SIG-M5 (cell line): ENCODE results near the gene RNF207.

ENCODE experiments used
- DNase-seq: peaks from one replicate; lab custom pipeline; 2025; lab: John Stamatoyannopoulos, UW

RNF207 gene

DNA sequence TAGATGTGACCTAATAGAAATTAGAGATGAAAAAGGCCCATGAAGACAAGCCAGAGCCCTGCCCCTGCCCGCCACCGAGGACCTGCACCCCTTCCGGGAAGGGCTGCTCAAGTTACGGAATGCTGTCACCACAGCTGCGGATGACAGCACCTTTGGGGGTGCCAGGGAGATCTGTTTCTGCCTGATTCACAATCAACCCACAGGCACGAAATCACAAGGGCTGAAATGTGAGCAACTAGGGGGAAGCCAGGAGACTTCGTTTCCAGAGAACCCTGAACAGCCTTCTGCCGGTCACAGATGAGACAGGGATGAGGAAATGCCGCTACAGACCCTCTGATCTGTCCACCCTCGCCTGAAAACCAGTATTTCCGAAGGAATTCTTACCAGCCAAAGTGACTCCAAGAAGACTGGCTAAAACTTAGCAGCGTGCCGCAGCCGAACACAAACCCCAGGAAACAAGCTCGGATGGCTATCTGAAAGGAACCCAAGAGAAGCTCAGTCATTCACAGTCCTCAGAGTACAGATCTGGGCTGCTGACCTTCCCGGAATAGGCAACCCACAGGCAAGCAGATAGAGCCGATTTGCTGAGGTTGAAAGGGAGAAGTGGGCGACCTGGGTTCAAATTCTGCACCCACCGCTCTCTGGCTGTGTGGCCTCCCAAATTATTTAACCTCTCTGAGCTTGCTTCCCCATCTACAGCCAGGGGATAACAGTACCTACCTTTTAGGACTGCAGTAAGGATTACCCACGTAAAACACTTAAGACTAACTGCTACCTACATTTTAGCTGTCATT is 28.8 kb downstream of the RNF207 start:
- DNase-seq: no peak

DNA sequence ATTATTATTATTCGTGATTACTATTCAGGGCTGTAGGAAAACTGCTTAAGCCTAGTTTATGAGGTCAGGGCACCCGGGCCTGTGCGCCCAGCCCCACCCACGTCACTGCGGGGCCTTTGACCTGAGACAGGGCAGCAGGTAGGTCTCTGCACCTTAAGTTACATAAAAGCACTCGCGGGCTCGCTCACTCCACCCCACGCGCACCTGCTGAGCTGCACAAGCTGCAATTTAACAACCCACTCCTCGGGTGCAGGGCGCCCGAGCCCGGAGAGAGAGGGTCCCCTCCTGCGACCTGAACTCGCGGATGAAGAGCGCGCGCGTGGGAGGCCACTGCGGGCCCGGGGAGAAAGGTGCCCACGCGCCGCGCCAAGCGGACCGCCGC is 29.4 kb downstream of the RNF207 start:
- no peak for DNase-seq

DNA sequence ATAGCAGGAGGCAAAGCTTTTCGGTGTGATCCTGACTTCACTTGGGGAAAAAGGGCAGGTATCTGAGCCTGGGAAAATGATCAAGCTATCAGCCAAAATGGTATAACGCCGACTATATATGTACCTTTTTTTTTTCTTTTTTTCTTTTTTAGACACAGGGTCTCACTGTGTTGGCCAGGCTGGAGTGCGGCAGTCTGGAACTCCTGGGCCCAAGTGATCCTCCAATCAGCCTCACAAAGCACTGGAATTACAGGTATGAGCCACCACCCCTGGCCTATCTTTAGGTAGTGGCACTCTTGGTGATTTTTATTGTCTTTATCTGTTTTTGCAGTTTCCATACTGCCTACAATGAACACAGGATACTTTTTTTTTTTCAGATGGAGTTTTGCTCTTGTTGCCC is 31.2 kb downstream of the RNF207 start:
- DNase-seq: no peak

DNA sequence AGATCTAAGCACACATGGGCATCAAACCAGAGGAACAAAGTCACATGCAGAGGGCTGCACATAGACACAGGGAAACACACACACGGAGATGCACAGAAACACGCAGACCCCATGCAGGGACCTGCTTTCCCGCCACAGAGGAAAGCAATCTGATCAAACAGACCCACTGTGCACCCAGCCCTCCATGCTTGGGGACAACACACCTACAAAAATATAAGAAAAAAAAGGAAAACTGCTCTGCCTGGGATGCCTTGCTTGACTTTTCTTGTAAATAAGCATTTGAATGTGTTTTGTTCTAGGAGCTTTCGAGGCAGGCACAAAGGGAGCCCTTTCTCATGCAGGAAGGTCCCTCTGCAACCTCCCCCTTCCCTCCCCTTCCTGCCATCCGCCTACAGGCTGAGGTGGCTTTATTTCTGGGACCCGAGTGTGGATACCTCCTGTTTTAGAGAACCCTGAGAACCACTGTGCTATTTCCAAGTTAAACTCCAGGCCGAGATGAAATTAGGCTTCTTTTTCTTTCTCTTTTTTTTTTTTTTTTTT is 33.4 kb downstream of the RNF207 start:
- DNase-seq: no peak

DNA sequence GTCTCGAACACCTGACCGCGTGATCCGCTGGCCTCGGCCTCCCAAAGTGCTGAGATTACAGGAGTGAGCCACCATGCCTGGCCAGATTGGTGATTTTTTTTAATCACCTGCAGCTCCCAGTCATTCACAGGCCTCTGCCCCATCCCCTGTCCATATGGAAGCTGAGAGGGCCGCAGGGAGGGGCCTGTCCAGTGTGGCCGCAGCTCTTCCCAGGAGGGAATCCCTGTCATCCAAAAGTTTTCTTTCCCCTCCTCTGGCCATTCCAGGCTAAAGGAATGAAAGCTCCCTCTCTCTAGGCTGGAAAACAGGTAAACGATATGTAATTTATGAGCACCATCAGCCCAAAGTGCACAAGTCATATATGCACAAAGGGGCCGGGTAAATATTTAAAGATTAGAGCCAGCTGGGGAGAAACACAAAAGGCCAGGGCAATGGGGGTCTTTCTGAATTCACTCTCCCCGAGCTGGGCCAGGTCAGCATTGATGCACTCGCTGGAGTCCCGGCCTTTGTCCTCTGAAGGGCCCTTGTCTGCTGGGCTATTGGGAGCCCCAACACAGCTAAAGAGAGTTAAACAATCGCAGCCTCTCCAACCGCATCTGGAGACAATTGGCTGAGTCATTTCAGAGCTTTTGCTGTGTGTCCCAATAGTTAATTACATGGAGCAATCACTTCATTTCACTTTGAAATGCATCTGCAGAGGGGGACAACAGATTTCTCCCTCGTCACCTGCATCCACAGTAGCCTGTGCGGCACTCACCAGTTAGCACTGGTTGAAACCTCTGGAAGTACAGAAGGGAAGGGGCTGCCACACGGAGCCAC is 34.2 kb downstream of the RNF207 start:
- DNase-seq: no peak

DNA sequence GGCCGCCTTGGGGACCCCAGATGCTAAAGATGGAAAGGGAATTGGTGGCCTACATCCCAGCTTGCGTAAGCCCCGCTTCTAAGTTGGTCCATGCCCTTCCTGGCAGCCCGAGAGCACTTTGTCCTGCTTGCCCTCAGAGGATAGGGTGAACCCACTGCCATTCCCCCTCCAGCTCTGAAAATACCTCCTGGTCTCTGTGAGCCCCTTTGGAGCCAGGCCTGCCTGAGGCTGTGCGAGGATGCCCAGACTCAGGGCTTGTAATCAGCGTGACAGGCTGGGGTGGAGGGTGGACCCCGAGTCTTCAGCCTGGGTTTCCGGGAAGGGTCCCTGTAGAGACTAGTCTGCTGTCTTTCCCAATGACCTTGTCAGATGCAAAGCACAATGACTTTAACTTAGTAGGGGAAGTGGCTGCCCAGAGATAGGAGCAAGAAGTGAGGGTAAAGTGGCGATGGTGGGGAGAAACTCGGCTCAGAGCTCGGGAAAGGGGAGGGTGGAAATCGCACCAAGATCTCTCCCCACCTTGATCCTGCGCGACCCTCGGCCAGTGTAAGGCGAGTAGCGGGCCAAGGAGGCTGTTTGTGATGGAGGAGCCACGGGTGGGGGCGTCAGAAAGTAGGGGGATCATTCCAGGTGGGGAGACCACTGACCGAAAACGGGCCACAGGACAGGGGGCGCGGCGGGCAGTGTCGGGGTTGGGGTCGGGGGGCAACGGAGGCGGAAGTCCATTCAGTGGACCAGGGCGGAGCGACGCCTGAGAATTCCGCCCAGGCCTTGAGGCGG is 35.4 kb downstream of the RNF207 start:
- DNase-seq: no peak

DNA sequence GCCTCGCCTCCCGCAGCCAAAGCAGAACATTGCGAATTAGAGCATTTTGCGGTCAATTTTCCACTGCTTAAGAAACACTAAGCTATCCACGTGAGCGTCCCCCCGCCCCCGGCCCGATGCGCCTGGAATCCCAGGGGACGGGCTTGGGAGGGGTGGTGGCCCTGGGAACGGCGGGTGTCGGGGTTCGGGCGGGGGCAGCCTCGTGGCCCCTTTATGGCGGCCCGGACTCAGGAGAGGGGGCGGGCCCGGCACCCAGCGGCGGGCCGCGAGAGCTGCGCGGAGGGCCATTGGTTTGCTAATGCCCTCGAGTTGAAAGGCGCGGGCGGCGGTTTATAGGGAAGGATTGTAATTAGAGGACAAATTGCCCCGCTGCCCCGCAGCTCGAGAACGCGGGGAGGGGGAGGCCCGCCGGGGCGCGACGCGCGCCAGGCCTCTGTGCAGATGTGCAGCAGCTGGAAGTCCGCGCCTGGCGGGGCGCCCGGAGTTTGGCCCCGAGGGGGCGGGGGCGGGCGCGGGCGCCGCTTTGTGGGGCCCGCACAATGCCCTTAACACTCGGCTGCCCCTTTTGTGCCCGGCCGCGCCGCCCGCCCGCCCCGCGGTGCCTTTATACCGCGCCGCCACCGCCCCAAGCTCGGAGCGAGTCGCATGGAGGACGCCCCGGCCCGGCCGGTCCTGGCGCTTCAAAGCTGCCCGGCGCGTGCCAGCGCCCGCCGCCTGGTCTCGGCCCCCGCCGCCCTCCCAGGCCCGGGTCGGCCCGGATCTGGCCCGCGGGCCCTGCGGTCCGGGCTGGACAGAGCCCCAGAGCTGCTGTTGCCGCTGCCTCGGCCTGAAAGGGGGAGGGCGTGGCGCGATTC is 36.2 kb downstream of the RNF207 start:
- DNase-seq: no peak

DNA sequence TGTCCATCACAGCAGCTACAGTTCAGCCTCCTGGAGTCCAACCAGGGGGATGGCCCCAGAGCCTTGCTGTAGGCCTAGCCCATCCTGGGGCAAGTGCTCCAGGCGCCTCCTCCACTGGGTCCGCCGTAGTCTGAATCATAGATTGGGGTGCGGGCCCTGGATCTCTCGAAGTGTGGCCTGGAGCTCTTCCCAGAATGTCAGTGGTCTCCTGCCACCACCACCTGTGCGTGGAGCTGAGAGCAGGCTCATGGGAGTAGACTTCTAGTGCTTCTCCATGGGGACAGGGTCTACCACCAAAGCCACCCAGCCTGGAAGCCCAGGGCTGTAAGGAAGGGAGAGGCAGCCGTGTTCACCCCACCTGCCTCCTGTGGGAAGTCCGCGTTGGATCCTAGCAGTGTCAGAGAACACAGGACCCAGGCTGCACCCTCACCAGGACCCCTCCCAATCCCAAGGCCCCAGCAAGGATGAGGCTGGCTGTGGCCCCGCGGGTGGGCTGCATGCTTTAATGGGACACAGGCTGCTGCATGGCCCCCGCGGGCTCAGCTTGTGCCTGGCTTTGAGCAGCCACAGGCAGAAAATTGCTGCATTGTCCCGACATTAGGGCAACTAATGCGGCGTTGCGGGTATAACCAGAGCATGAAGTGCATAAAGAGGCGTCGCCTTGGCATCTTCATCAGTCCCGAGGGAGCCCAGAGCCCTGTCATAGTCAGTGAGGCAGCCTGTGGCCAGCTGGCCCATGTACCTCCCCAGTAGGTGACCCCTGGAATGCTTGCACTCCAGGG is 37.3 kb downstream of the RNF207 start:
- no peak for DNase-seq

DNA sequence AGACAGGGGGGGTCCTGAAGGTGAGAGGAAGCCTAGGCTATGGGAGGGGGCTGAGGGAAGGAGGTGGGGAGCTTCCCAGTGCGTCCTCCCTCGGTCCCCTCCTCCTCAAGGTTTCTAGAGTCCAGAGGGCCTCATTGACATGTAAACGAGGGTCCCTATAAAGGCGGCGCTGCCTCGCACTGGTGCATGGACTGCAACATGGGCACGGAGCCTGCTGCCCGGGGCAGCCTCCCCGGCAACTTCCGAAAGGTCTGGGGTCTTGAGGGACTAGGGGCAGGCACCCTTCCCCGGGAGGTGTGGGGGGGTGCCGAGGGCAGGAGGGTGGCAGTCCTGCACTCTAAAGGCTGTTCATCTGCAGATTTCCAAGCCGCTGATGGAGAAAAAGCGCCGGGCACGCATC is 38.1 kb downstream of the RNF207 start, which contains the start of gene HES3:
Gene HES3 (plus strand): TSS at position 187 of the 400 bp plus-strand sequence. CDS start 187 bp downstream, at position 374.
- no peak for DNase-seq

DNA sequence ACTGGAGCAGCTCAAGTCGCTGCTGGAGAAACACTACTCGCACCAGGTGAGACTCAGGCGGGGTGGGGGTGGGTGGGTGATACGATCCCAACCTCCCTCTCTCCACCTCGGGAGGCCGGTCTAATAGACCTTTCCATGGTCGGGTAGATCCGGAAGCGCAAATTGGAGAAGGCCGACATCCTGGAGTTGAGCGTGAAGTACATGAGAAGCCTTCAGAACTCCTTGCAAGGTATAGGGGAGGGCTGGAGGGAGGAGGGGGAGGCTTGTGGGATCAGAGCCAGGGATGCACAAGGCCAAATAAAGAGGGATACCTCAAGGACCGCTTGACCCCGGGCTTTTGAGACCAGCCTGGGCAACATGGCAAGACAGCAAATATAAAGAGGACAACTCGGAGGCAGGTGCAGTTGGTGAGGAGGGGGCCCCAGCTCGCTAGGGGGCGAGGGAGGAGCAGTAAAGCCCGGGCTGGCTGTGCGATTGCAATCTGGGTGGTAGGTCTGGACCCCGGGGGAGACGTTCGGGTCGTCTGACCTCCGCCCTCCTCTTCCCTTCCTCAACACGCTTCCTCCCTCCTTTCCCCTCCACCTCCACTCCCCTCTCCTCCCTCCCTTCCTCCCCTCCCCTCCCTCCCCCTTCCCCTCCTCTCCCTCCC is 38.6 kb downstream of the RNF207 start:
- no peak for DNase-seq

DNA sequence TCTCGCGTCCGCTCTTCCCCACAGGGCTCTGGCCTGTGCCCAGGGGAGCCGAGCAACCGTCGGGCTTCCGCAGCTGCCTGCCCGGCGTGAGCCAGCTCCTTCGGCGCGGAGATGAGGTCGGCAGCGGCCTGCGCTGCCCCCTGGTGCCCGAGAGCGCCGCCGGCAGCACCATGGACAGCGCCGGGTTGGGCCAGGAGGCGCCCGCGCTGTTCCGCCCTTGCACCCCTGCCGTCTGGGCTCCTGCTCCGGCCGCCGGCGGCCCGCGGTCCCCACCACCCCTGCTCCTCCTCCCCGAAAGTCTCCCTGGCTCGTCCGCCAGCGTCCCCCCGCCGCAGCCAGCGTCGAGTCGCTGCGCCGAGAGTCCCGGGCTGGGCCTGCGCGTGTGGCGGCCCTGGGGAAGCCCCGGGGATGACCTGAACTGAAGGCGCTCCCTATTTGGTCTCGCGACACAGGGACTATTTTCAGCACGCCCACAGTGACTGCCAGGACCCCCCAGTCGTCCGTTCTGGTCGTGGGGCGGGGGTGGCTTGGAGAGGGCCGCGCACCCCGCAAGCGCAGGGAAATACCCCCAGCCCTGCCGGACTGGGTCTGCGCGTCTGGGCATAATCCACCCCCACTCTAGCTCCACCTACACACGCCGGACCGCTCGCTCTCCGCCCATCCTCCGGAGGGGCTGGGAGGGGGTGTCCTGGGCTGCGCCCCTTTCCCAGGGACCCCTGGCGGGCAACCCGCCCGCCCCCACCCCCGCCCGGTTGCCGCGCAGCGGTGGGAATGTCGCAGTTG is 39.4 kb downstream of the RNF207 start:
- no peak for DNase-seq

DNA sequence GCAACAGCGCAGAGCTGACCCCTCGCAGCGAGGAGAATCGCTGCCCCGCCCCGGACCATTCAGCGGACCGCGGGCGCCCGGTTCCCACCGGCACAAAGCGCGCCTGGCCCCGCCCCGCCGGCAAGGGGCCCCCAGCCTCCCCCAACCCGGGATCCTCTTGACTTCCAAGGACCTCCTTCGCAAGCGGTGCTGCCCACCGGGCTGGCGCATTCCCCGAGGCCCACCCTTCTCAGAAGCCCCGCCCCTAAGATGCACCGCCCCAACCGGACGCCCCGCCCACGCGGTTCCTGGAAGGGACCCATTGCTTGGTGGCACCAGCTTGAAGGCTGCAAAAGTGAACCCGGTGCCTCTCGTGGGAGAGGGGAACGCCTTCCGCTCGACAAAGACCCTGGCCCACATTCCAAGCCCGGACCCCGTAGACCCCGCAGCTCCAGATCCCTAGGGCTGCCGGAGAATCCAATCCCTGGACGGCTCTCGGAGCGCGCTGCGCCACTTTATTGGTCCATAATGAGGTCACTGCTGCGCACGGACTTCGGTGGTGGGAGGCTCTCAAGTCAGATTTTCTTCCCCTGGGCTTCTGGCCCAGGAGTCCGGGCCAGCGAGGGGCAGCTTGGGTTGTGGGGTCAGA is 40.1 kb downstream of the RNF207 start:
- no peak for DNase-seq

DNA sequence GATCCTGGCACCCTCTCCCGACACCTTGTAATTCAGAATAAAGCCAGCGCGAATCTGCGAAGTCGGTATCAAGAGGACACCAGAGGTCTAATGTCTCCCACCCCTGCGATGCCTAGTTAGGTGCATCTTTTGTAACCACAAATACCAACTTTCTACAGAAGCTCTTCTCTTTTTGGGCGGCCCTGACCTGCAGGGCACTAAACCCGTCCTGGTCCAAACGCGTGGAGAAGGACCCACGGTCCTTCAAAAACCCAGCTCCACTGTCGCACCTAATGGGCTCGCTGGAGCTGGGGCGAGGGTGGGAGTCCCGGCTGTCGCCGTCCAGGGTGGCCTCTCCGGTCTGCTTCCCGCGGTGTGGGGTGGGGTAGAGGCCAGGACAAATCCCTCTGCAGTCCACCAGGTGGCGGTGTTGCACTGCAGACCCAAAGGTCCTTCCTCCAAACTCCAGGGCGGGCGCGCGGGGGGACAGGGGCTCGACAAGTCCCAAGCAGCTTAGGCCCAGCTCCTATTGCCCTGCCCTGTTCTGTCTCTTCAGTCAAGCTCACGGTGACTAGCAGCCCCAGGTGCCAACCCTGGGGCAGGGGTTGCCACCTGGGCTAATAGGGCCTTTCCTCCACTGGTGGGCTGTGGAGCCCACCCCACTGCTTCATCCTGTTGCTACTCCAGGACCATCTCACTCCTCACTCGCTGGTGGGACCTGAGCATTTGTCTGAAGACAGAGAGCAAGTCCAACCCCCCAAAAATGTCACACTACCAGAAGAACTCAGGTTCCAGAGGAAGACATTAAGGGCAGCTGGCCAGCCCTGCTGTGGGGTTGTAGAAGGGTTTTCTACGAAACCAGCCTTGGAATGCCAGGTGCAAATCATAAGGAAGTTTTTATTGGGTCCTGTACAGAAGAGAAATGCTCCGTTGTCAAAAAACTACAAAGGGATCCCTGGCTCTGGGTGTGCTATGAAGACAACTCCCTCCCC is 40.9 kb downstream of the RNF207 start:
- DNase-seq: no peak

DNA sequence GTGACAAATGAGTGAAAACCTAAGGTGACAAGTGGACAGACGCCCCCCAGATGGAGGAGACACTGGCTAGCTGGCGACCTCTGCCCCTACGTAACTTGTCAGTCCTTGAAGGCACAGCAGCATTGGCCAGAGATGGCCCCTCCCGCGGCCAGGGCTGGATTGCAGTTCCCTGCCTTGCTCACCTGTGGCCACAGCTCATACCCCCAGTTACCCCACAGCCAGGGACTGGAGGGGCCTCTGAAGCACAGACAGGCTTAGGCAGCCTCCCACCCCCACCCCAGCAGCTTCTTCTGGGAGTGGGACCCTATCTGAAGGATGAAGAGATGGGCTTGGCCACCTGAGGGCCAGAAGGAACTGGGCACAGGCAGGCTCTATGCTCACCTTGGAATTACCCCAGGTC is 41.7 kb downstream of the RNF207 start:
- DNase-seq: no peak

DNA sequence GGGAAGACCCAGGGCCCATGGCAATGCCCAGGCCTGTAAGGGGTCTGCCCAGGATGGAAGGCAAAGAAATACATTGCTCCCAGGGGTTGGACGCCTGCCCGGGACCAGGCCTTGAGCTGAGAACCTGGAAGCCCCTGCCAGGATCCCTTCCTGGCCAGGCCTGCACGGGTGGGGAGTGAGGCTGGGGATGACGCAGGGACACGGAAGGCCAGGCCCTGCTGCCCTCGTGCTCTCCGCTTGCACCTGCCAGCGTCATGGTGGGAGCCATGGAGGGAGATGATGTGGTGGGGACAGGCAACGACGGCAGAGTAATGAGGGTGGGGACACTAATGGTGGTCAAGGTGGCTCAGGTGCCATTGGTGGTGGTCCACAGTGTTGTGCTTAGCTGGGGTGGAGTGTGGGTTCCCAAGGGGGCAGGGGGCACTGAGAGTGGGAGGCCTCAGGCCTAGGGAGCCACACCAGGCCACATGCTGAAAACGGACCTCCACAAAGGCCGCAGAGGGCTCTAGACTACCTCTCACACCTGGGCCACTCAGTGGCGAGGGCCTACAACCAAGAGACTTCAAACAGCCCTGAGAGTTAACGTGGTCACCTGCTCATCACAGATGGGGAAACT is 42.4 kb downstream of the RNF207 start:
- no peak for DNase-seq

DNA sequence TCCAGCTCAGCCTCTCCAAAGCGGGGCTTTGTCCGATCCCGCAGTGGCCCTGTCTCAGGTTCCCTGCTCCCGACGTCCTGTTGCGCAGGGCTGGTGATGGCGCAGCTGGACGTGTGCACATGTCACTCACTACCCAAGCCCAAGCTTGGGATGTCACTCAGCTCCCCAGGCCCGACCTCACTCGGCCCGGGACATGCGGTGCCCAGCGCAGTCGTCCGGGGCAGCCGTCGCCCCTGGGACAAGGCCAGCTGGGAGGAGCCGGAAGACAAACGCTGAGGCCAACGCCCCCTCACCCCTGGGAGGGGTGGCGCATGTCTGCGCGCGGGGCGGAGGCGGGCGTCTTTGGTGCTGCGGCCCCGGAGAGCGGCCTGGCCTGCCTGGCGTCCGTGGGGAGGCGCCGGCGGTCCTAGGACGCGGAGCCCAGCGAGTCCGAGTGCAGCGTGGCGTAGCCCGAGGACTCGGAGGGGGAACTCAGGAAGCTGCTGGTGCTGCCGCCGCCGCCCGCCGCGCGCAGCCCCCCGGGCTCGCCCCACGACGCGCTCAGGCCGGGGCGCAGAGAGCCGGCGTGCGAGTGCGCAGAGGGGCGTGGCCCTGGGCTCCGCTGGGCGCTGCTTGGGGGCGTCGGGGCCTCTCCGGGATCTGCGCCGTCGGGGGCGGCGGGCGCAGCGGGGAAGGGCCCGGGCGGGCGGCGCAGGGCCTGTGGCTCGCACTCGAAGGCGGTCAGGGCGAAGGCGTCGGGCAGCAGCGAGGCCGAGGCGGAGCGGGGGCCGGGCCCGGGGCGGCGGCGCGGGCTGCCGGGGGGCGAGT is 43.2 kb downstream of the RNF207 start:
- DNase-seq: no peak
